Naive thymus-derived CD4-positive, alpha-beta T cell (primary cell): ENCODE data around the gene AGFG2. TPM values are rescaled to one million over a fixed set of nuclear protein-coding genes. Genes with fewer than 3 reads are reported as not detected.

Source experiments
- ATAC-seq: fragments of 150-1000 bp; cut with Tn5 transposase; 2 replicates; pipeline ENCODE4 v1.10.0; 2021; ENCODE audit warnings: mild to moderate bottlenecking, moderate library complexity
- CTCF ChIA-PET: fragments of 350-600 bp; sonication (Branson Sonifier 250); formaldehyde crosslinking; loops from one replicate; lab custom pipeline; 2021; ENCODE audit warnings: antibody characterized with exemption; lab: Charles Lee
- POLR2A ChIA-PET: fragments of 350-600 bp; sonication (Branson Sonifier 250); formaldehyde crosslinking; loops from one replicate; lab custom pipeline; 2021; ENCODE audit warnings: antibody characterized with exemption, inconsistent platforms; lab: Charles Lee
- DNase-seq, 9 donors: peaks; one replicate each; pipeline versions ENCODE4 v3.0.0 to v3.0.0-alpha.2; 2020 to 2022; ENCODE audit warnings: mixed read lengths in 1 of 9
- H3K27ac ChIP-seq: one replicate; pipeline ENCODE4 v1.7.0; 2013; ENCODE audit warnings: mild to moderate bottlenecking, low read depth, low read length, moderate library complexity
- H3K27me3 ChIP-seq, 2 donors: one replicate each; pipeline ENCODE4 v1.7.0; 2013; ENCODE audit warnings: low read length in 2 of 2, mild to moderate bottlenecking in 2 of 2, moderate library complexity in 2 of 2; ENCODE audit not compliant: control insufficient read depth in 2 of 2, insufficient read depth in 2 of 2
- H3K36me3 ChIP-seq, 3 experiments: 1 replicate in 2 of 3; 2 replicates in 1 of 3; pipeline ENCODE4 v1.7.0; 2013; ENCODE audit warnings: low read length in 3 of 3, mild to moderate bottlenecking in 3 of 3, moderate library complexity in 1 of 3; ENCODE audit not compliant: insufficient read depth in 3 of 3, control insufficient read depth in 2 of 3
- H3K4me1 ChIP-seq, 2 donors: one replicate each; pipeline ENCODE4 v1.7.0; 2013; ENCODE audit warnings: low read length in 2 of 2, mild to moderate bottlenecking in 2 of 2, moderate library complexity in 1 of 2; ENCODE audit not compliant: control insufficient read depth in 2 of 2, insufficient read depth in 2 of 2
- H3K4me3 ChIP-seq: 2 replicates; pipeline ENCODE4 v1.7.0; 2013; ENCODE audit warnings: mild to moderate bottlenecking, low read length
- H3K9me3 ChIP-seq, 3 experiments: 1 replicate in 2 of 3; 2 replicates in 1 of 3; pipeline ENCODE4 v1.7.0; 2013; ENCODE audit warnings: low read length in 3 of 3; ENCODE audit not compliant: control insufficient read depth in 2 of 3
- H3K27ac Mint-ChIP-seq, 9 donors: one replicate each; pipeline ENCODE4 v1.8.0; 2020 to 2022; ENCODE audit warnings: mixed read lengths in 9 of 9, mild to moderate bottlenecking in 8 of 9, moderate library complexity in 5 of 9, inconsistent platforms in 2 of 9
- H3K27me3 Mint-ChIP-seq, 5 donors: one replicate each; pipeline ENCODE4 v1.8.0; 2021 to 2022; ENCODE audit warnings: mixed read lengths in 5 of 5, mild to moderate bottlenecking in 1 of 5
- H3K36me3 Mint-ChIP-seq, 5 donors: one replicate each; pipeline ENCODE4 v1.8.0; 2020 to 2022; ENCODE audit warnings: mixed read lengths in 5 of 5, mild to moderate bottlenecking in 3 of 5, inconsistent platforms in 1 of 5
- H3K4me1 Mint-ChIP-seq, 7 donors: one replicate each; pipeline ENCODE4 v1.8.0; 2020 to 2022; ENCODE audit warnings: mixed read lengths in 7 of 7, mild to moderate bottlenecking in 3 of 7, inconsistent platforms in 1 of 7
- H3K4me3 Mint-ChIP-seq, 10 donors: one replicate each; pipeline ENCODE4 v1.8.0; 2020 to 2022; ENCODE audit warnings: mild to moderate bottlenecking in 10 of 10, mixed read lengths in 10 of 10, moderate library complexity in 6 of 10, inconsistent platforms in 2 of 10
- H3K9me3 Mint-ChIP-seq, 11 donors: one replicate each; pipeline ENCODE4 v1.8.0; 2020 to 2022; ENCODE audit warnings: mixed read lengths in 11 of 11, mild to moderate bottlenecking in 4 of 11, inconsistent platforms in 1 of 11, moderate library complexity in 1 of 11
- intact Hi-C, 2 donors: fragments of 100-400 bp; cut with micrococcal nuclease; formaldehyde crosslinking; loops; one replicate each; pipeline ENCODE4 v1.15.1; 2023
- polyA plus RNA-seq, 2 donors: library from polyadenylated mRNA; unstranded; fragments of 300-500 nt; fragmentation: Illumina TruSeq; gene quantifications; one replicate each; pipeline ENCODE4 v1.2.3, GENCODE V29; 2021
- total RNA-seq, 6 experiments: library from RNA in 5 of 6; stranded (reverse) in 5 of 6; gene quantifications; 1 replicate in 5 of 6; 2 replicates in 1 of 6; pipeline ENCODE4 v1.2.3 and lab custom pipeline; 2021 to 2026

Gene AGFG2
- total and polyA plus RNA-seq, 7 experiments from 2014 or later: 5.7 to 42.4 (median 23.2) TPM

GRCh38 chr7:100544967-100545359, 6.0 kb downstream of the AGFG2 start:
- Mint-ChIP-seq H3K27ac (peak overlapping the region; percentile 77 to 95 (median 88)), H3K4me1 (peaks cover 72 to 100% (median 92%) of the 10 kb centered on the region in 7 donors), H3K27me3 (no peaks in the 10 kb centered on the region), H3K9me3 (no peaks in the 10 kb centered on the region), H3K4me3 (peak overlapping the region; percentile 64 to 82 (median 70)), H3K36me3 (peaks cover 3 to 16% (median 10%) of the 10 kb centered on the region in 5 donors)
- Histone ChIP-seq H3K27ac (peak overlapping the region; percentile 56), H3K27me3 (no peaks in the 10 kb centered on the region), H3K4me3 (peak overlapping the region; percentile 7), H3K9me3 (no peaks in the 10 kb centered on the region), H3K36me3 (peaks cover 0 to 8% (median 0%) of the 10 kb centered on the region in 3 experiments), H3K4me1 (peaks cover 70 to 91% of the 10 kb centered on the region in 2 donors)
- intact Hi-C loops: loop anchor here in 1 of 2 donors (1.0 kb wide), 1 partner anchor 14 kb away; no protein-coding TSS in a partner anchor
- ChIA-PET CTCF (interaction anchor here (1.1 to 5.4 kb wide), 4 partner anchors 11 to 75 kb away, joined by 3 to 33 read pairs (median 4); no protein-coding TSS in a partner anchor), POLR2A (interaction anchor here (0.7 to 2.4 kb wide), 10 partner anchors 8 to 131 kb away, joined by 3 to 17 read pairs (median 4); partner anchors contain the start of genes MEPCE and ZCWPW1)
- DNase-seq: no peak
- no peak for ATAC-seq

- H3K27me3 ChIP-seq: no peaks in the 10 kb centered on the region
- Mint-ChIP-seq H3K9me3 (no peaks in the 10 kb centered on the region), H3K4me1 (peaks cover 74 to 100% (median 92%) of the 10 kb centered on the region in 7 donors), H3K4me3 (peak overlapping the region; percentile 45 to 82 (median 68)), H3K27ac (peak overlapping the region; percentile 77 to 95 (median 88)), H3K27me3 (no peaks in the 10 kb centered on the region), H3K36me3 (peaks cover 3 to 19% (median 15%) of the 10 kb centered on the region in 5 donors)
- peak overlapping the region; percentile 56 for H3K27ac ChIP-seq
- POLR2A ChIA-PET: interaction anchor here (0.6 to 2.4 kb wide), 11 partner anchors 9 to 466 kb away, joined by 3 to 17 read pairs (median 4); partner anchors contain the start of genes MEPCE and ZCWPW1
- peaks cover 0 to 8% (median 0%) of the 10 kb centered on the region in 3 experiments for H3K36me3 ChIP-seq
- intact Hi-C loops: loop anchor here in 1 of 2 donors (1.0 to 2.0 kb wide), 2 partner anchors 14 to 67 kb away; partner anchors contain the start of gene TSC22D4
- peaks cover 69 to 91% of the 10 kb centered on the region in 2 donors for H3K4me1 ChIP-seq
- peak overlapping the region; percentile 7 for H3K4me3 ChIP-seq
- CTCF ChIA-PET: interaction anchor here (1.1 to 5.4 kb wide), 4 partner anchors 11 to 76 kb away, joined by 3 to 33 read pairs (median 4); no protein-coding TSS in a partner anchor
- ATAC-seq (peak; percentile 55), DNase-seq (peak in 2 of 9 donors; percentile 34 to 60)
- no peaks in the 10 kb centered on the region for H3K9me3 ChIP-seq
Measured at GRCh38 chr7:100545360-100546128, 6.5 kb downstream of the AGFG2 start.

- Histone ChIP-seq H3K9me3 (no peaks in the 10 kb centered on the region), H3K4me1 (peaks cover 63 to 85% of the 10 kb centered on the region in 2 donors), H3K36me3 (peaks cover 0 to 8% (median 0%) of the 10 kb centered on the region in 3 experiments), H3K27ac (peak overlapping the region; percentile 56), H3K4me3 (peak overlapping the region; percentile 7), H3K27me3 (no peaks in the 10 kb centered on the region)
- no peak for DNase-seq
- CTCF ChIA-PET: interaction anchor here (0.9 to 5.5 kb wide), 5 partner anchors 13 to 64 kb away, joined by 4 to 26 read pairs (median 5); no protein-coding TSS in a partner anchor
- POLR2A ChIA-PET: interaction anchor here (0.6 to 1.9 kb wide), 5 partner anchors 10 to 467 kb away, joined by 3 to 5 read pairs (median 4); partner anchors contain the start of genes MEPCE and ZCWPW1
- ATAC-seq: peak; percentile 74
- Mint-ChIP-seq H3K9me3 (no peaks in the 10 kb centered on the region), H3K4me3 (peak overlapping the region; percentile 64 to 82 (median 68)), H3K27me3 (no peaks in the 10 kb centered on the region), H3K27ac (peak overlapping the region; percentile 77 to 95 (median 88)), H3K36me3 (peaks cover 3 to 20% (median 15%) of the 10 kb centered on the region in 5 donors), H3K4me1 (peaks cover 73 to 95% (median 88%) of the 10 kb centered on the region in 7 donors)
- intact Hi-C loops: loop anchor here in 1 of 2 donors (2.0 kb wide), 1 partner anchor 68 kb away; the partner anchor contains the start of gene TSC22D4
Measured at GRCh38 chr7:100546129-100546925, 7.3 kb downstream of the AGFG2 start.

GRCh38 chr7:100546926-100547800, 8.2 kb downstream of the AGFG2 start:
- H3K4me1 ChIP-seq: peaks cover 60 to 79% of the 10 kb centered on the region in 2 donors
- no peaks in the 10 kb centered on the region for H3K27me3 Mint-ChIP-seq
- ATAC-seq (no peak), DNase-seq (no peak)
- H3K9me3 Mint-ChIP-seq: no peaks in the 10 kb centered on the region
- peak overlapping the region; percentile 7 for H3K4me3 ChIP-seq
- no peaks in the 10 kb centered on the region for H3K9me3 ChIP-seq
- CTCF ChIA-PET: interaction anchor here (0.6 to 5.5 kb wide), 6 partner anchors 12 to 64 kb away, joined by 4 to 26 read pairs (median 5); no protein-coding TSS in a partner anchor
- intact Hi-C loops: loop anchor here in 1 of 2 donors (2.0 kb wide), 1 partner anchor 68 kb away; the partner anchor contains the start of gene TSC22D4
- peaks cover 66 to 87% (median 80%) of the 10 kb centered on the region in 7 donors for H3K4me1 Mint-ChIP-seq
- peak overlapping the region; percentile 56 for H3K27ac ChIP-seq
- POLR2A ChIA-PET: interaction anchor here (1.0 to 4.0 kb wide), 7 partner anchors 8 to 71 kb away, joined by 3 to 32 read pairs (median 5); partner anchors contain the start of genes AGFG2, FBXO24, LRCH4 and TSC22D4
- peak overlapping the region; percentile 64 to 82 (median 69) for H3K4me3 Mint-ChIP-seq
- no peaks in the 10 kb centered on the region for H3K27me3 ChIP-seq
- peaks cover under 1 to 12% (median 3%) of the 10 kb centered on the region in 3 experiments for H3K36me3 ChIP-seq
- peak overlapping the region; percentile 77 to 95 (median 89) for H3K27ac Mint-ChIP-seq
- H3K36me3 Mint-ChIP-seq: peaks cover 3 to 20% (median 14%) of the 10 kb centered on the region in 5 donors

GRCh38 chr7:100547872-100548271, 8.9 kb downstream of the AGFG2 start:
- no peaks in the 10 kb centered on the region for H3K9me3 Mint-ChIP-seq
- intact Hi-C loops: loop anchor here in 1 of 2 donors (2.0 kb wide), 1 partner anchor 69 kb away; the partner anchor contains the start of gene TSC22D4
- H3K36me3 ChIP-seq: peaks cover 6 to 19% (median 6%) of the 10 kb centered on the region in 3 experiments
- ChIA-PET POLR2A (interaction anchor here (1.0 to 4.0 kb wide), 8 partner anchors 9 to 72 kb away, joined by 3 to 32 read pairs (median 4); partner anchors contain the start of genes AGFG2, FBXO24, LRCH4 and TSC22D4), CTCF (interaction anchor here (0.6 to 5.5 kb wide), 5 partner anchors 11 to 157 kb away, joined by 3 to 26 read pairs (median 4); no protein-coding TSS in a partner anchor)
- DNase-seq (no peak), ATAC-seq (no peak)
- no peak overlapping the region for H3K4me3 ChIP-seq
- H3K27me3 Mint-ChIP-seq: no peaks in the 10 kb centered on the region
- no peaks in the 10 kb centered on the region for H3K9me3 ChIP-seq
- peaks cover 60 to 72% of the 10 kb centered on the region in 2 donors for H3K4me1 ChIP-seq
- peak overlapping the region; percentile 50 to 82 (median 68) for H3K4me3 Mint-ChIP-seq
- peaks cover 7 to 24% (median 19%) of the 10 kb centered on the region in 5 donors for H3K36me3 Mint-ChIP-seq
- peaks cover 62 to 84% (median 77%) of the 10 kb centered on the region in 7 donors for H3K4me1 Mint-ChIP-seq
- peak overlapping the region; percentile 56 for H3K27ac ChIP-seq
- peak overlapping the region; percentile 77 to 95 (median 89) for H3K27ac Mint-ChIP-seq
- no peaks in the 10 kb centered on the region for H3K27me3 ChIP-seq
